ENCODE measurements around the gene BEND6.
"Not testable (repeated sequence)": the region's sequence is repeated elsewhere in the genome, so short reads cannot be mapped to it uniquely, and the experiment has no call there.

DNA sequence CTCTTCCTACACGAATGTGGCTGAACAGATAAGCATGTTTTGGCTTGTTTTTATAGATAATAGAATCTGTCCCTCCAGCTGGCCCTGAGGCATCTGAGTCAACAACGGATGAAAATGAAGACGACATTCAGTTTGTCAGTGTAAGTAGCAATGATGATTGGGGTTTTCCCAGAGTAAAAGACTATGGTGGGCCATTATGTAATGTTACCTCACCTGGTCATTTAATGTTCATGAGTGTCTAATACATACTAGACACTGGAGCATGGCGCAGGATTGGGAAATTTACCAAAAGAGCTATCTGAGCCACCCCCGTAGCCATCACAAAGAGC, 92.3 kb downstream of the BEND6 start:
- TF ChIP-seq CTCF (conservative IDR thresholded peaks at IDR 0.05; ENCODE audit: low read depth, low read length); FOS (IDR thresholded peaks at IDR 0.05; ENCODE audit: low read depth, low read length); CEBPB (IDR thresholded peaks at IDR 0.05; ENCODE audit: low read depth, low read length); RAD21 (IDR thresholded peaks at IDR 0.05; ENCODE audit: low read length); POLR2A (IDR thresholded peaks at IDR 0.05; ENCODE audit: low read depth, low read length); BHLHE40 (IDR thresholded peaks at IDR 0.05; ENCODE audit: low read depth, low read length): not testable (repeated sequence)
- TF ChIP-seq, protein P1, sequence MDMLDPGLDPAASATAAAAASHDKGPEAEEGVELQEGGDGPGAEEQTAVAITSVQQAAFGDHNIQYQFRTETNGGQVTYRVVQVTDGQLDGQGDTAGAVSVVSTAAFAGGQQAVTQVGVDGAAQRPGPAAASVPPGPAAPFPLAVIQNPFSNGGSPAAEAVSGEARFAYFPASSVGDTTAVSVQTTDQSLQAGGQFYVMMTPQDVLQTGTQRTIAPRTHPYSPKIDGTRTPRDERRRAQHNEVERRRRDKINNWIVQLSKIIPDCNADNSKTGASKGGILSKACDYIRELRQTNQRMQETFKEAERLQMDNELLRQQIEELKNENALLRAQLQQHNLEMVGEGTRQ (IDR thresholded peaks at IDR 0.05; ENCODE audit: low read depth, low read length): not testable (repeated sequence)

Measured in IMR-90 (cell line).